ENCODE results near the gene PSMD8.

DNA sequence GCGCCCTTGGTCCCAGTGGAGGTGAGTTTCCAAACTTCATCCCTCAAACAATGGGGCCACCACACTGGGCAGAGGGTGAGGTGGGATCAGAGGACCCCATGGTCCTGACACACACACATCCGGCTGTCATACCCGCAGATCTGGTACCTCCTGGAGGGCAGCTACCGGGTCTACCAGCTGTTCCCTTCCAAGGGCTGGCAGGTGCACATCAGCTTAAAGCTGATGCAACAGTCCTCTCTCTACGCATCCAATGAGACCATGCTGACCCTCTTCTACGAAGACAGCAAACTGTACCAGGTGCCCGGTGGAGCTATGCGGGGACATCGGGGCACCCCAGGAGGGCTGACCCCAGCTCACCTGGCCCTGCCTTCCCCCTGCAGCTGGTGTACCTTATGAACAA is 14.0 kb upstream of the PSMD8 start:
- TF ChIP-seq, protein P1, sequence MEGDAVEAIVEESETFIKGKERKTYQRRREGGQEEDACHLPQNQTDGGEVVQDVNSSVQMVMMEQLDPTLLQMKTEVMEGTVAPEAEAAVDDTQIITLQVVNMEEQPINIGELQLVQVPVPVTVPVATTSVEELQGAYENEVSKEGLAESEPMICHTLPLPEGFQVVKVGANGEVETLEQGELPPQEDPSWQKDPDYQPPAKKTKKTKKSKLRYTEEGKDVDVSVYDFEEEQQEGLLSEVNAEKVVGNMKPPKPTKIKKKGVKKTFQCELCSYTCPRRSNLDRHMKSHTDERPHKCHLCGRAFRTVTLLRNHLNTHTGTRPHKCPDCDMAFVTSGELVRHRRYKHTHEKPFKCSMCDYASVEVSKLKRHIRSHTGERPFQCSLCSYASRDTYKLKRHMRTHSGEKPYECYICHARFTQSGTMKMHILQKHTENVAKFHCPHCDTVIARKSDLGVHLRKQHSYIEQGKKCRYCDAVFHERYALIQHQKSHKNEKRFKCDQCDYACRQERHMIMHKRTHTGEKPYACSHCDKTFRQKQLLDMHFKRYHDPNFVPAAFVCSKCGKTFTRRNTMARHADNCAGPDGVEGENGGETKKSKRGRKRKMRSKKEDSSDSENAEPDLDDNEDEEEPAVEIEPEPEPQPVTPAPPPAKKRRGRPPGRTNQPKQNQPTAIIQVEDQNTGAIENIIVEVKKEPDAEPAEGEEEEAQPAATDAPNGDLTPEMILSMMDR (IDR thresholded peaks at IDR 0.05), result no peak
- no peak for TF ChIP-seq EP300 (IDR thresholded peaks at IDR 0.05; ENCODE audit: low read depth)
- TF ChIP-seq POLR2A (IDR thresholded peaks at IDR 0.05), result no peak
- TF ChIP-seq POLR2AphosphoS5 (IDR thresholded peaks at IDR 0.05), result no peak

Data from transverse colon (tissue), 4 donors.